GM18870 (cell line): ENCODE measurements around the gene CCDC78.
"Not testable (repeated sequence)": the region's sequence is repeated elsewhere in the genome, so short reads cannot be mapped to it uniquely, and the experiment has no call there.

Experiments used
- ATAC-seq: cut with Tn5 transposase; IDR thresholded peaks from one replicate; pipeline ENCODE4 v1.9.1; 2021; ENCODE audit warnings: moderate library complexity; ENCODE audit not compliant: unreplicated experiment

Gene CCDC78

GRCh38 chr16:761625-762513 lies 35.6 kb upstream of the CCDC78 start:
- no peak for ATAC-seq

DNA sequence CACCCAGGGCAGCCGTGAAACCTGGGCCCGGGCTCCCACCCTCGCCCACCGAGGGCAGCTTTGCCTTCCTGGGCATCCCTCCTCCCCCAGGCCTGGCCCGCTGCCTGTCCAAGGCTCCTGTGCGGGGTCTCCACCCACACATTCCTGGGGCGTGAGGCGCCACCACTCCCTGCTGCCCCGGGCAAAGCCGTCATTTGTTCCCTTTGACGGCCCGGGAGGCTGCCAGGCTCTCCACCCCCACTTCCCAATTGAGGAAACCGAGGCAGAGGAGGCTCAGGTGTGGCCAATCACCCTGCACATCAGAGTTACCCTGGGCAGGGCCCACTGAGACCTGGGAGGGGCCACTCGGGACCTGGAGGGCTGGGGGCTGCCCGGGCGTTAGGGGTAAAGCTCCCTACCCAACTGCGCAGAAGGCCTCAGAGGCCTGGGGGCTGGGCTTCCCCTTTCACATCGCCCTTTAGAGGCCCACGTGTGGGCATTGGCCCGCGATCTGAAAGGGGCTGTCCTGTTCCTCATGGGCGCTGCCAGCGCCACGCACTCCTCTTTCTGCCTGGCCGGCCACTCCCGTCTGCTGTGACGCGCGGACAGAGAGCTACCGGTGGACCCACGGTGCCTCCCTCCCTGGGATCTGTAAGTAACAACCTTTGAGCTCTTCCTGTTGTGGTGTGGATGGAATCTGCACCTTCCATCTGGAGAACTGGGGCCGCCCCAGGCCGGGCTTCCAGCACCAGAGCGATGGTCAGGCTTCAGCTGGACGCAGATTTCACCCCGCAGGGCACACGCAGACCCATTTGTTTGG lies 34.5 kb upstream of the CCDC78 start, which contains the start of gene MSLN:
MSLN (plus strand) TSS at position 190 of the 799 bp plus-strand sequence. CDS start 1,947 bp downstream, outside the sequence.
- ATAC-seq, result no peak

- ATAC-seq, result no peak
Measured at GRCh38 chr16:760065-760464, 33.8 kb upstream of the CCDC78 start.

DNA sequence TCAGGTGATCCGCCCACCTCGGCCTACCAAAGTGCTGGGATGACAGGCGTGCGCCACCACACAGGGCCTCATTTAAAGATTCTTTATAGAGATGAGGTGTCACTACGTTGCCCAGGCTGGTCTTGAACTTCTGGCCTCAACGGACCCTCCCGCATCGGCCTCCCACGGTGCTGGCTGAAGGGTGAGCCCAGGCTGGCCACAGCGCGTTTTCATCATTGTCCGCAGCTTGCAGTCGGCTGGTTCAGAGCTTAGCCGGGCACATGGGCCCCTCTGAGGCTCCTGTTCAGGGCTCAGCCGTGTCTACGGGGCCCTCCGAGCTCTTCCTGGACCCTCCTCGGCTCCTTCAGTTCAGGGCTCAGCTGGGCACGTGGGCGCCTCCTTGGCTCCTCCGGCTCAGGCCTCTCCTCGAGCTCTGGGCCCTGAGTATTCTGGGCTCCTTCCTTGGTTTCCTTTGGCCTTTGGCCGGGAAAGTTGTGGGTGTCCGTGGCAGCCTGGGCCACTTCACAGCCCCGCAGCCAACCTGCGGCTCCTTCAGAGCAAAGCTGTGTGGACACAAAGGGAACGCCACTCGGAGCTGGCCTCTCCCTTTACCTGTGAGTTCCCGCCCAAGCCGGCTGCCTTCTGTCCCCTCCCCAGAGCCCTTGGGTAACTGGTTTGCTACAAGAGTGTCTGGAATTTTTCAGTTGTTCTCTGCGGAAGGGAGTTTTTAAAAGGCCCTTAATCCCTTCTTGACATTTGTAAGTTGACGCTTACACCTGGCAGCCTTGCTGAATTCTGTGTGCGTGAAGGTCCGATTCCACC lies 33.1 kb upstream of the CCDC78 start:
- no peak for ATAC-seq

DNA sequence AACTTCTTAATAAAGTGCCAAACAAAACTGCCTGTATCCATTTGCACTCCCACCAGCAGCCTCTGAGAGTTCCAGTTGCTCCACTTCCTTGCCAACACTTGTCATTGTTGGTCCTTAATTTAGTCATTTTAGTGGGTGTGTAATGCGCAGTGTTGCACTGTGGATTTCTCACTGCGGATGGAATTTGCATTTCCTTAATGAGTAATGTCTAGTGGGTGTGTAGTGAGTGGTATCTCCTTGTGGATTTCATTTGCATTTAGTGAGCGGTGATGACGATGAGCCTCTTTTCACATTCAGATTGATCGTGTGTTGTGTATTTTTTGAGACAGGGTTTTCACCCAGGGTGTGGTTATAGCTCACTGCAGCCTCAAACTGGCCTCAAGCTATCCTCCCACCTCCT lies 30.2 kb upstream of the CCDC78 start:
- no peak for ATAC-seq

DNA sequence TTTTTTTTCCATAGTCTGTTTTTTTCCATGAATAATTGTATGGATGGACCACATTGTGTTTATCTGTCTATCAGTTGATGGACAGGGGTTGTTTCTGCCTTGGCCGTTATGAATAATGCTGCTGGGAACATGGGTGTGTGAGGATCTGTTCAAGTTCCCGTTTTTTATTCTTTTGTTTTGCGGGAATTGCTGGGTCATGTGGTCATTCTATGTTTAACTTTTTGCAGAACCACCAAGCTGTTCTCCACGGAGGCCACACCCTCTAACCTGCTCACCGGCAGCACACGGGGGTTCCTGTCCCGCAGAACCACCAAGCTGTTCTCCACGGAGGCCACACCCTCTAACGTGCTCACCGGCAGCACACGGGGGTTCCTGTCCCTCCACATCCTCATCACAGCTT lies 28.4 kb upstream of the CCDC78 start:
- no peak for ATAC-seq

DNA sequence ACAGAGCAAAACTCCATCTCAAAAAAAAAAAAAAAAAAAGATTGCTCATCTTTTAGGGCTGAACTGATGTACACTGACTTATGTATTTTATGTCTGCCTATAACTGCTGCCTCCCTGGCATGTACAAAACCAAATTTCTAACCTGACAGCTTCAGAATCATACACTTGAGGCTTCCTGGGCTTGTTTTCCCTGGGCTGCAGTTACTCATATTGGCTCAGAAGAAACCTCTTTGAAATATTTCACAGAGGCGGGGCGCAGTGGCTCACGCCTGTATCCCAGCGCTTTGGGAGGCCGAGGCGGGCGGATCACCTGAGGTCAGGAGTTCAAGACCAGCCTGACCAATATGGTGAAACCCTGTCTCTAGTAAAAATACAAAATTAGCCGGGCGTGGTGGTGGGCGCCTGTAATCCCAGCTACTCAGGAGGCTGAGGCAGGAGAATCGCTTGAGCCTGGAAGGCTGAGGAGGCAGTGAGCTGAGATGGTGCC lies 27.9 kb upstream of the CCDC78 start:
- ATAC-seq, result not testable (repeated sequence)

- ATAC-seq, result no peak
Measured at GRCh38 chr16:752007-752312, 25.7 kb upstream of the CCDC78 start.

- ATAC-seq, result no peak
Measured at GRCh38 chr16:751152-752006, 25.1 kb upstream of the CCDC78 start.

DNA sequence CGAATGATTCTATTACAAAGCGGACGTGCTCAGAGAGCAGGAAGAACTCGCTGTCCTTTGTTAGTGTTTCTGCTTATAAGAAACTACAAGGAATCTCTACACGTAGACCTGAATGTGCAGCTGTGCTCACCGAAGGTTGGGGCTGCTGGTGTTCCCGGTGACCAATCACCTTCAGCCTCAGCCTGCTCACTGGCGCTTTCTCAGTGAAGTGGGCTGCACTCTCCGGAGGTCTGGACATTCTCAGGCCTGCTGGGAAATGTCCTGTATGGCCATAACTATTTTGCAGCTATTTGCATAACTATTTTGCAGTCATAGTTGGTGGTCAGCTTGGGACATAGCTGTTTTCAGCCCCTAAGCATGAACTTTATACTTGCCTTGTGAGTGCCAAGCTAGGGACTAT lies 24.2 kb upstream of the CCDC78 start:
- no peak for ATAC-seq

DNA sequence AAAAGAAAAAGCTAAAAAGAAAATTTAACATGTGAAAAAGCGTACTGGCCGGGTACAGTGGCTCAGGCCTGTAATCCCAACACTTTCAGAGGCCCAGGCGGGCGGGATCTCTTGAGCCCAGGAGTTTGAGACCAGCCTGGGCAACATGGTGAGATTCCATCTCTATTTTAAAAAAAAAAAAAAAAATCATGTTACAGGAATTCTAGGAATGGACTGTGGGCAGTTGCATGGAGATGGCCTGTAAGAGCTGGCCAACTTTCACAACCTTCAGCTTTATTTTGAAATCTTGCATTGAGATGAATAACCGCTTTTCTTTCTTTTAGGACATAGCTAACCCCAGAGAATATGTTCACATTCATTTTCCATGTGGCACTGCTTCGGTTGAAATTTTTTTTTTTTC lies 22.8 kb upstream of the CCDC78 start:
- no peak for ATAC-seq

DNA sequence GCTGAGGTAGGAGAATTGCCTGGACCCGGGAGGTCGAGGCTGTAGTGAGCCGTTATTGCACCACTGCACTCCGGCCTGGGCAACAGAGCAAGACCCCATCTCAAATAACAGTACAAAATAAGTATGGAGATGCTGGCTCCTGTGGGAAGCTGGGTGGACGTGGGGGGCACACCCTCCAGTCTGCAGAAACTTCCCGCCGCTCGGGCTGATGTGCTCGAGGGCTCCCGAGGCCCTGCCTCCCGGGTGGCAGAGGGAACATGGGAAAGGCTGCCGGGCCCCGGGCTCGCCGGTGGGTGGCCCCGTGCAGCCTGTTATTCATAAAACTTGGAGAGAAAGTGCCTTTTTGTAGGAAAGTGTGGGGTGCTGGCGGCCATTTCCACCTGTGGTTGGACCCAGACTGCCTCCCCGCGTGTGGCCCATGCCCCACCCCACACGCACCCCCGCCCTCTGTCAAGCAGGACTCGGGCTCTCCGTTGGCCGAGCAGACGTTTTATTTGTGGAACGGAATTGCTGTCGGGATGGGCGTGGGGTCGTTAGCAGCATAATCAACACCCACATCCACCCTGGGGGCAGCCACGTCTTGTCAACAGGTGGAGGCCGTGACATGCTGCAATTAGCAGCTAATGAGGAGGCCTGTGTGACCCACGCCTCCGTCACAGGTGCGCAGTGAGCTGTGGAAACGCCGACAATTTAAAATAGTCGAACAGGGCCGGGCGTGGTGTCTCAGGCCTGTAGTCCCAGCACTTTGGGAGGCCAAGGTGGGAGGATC lies 21.9 kb upstream of the CCDC78 start:
- no peak for ATAC-seq

GRCh38 chr16:746637-747036 lies 20.4 kb upstream of the CCDC78 start:
- no peak for ATAC-seq

GRCh38 chr16:745739-746138 lies 19.5 kb upstream of the CCDC78 start:
- ATAC-seq, result no peak

- no peak for ATAC-seq
Measured at GRCh38 chr16:743794-744500, 17.7 kb upstream of the CCDC78 start.

DNA sequence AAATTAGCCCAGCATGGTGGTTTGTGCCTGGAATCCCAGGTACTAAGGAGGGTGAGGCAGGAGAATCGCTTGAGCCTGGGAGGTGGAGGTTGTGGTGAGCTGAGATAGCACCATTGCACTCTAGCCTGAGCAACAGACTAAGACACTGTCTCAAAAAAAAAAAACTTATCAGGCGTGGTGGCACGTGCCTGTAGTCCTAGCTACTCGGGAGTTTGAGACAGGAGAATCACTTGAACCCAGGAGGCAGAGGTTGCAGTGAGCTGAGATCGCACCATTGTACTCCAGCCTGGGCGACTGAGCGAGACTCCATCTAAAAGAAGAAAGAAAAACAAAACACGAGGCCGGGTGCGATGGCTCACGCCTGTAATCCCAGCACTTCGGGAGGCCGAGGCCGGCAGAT lies 16.7 kb upstream of the CCDC78 start:
- not testable (repeated sequence) for ATAC-seq

- no peak for ATAC-seq
Measured at GRCh38 chr16:741986-742629, 15.9 kb upstream of the CCDC78 start.

DNA sequence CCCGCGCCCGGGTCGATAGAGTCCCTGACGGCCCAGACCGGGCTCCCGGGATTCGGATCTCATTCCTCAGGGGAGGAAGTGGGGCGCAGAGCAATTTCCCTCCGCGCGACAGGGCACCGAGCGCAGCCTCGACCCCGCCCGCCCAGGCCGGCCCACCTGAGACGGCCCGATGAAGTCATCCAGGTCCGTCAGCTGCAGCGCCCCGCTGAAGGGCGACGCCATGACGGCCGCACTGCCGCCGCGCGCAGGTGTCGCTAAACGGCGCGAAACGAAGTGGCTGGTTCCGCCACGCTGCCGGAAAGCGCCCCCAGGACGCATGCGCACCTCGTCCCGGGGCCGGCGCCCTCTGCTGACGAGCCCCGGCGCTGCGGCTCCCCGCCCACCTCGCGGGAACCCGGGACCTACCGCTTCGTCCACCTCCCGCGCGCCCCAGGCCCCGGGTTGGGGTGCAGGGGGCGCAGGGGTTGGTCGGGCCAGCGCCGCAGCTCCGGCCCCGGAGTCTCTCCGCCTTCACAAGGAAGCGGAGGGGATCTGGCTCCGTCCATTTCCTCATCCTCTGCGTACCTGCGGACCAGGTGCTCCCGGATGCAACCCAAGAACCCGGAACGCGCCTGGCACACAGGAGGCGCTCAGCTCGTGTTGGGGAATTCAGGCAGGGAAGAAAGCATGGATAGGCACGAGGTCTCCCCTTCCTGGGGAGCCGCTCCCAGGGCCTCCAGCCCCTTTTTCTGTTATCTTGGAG lies 14.7 kb upstream of the CCDC78 start, which contains the start of gene CIAO3:
CIAO3 (minus strand) TSS at position 234 of the 742 bp plus-strand sequence; CDS start at position 222, 12 bp downstream.
- no peak for ATAC-seq
